HG03457 (cell line): ENCODE results near the gene SSPN.

Experiments
- ATAC-seq: cut with Tn5 transposase; IDR thresholded peaks from one replicate; pipeline ENCODE4 v1.9.1; 2021; ENCODE audit warnings: moderate number of reproducible peaks; ENCODE audit not compliant: unreplicated experiment

Gene SSPN

GRCh38 chr12:26195250-26195640, at the start of gene SSPN:
Gene SSPN, plus strand, starts transcription at chr12:26195573. Its CDS starts 100 bp downstream, at chr12:26195673.
- no peak for ATAC-seq

GRCh38 chr12:26148291-26148690, 47.1 kb upstream of the SSPN start:
- ATAC-seq: no peak

- no peak for ATAC-seq
Measured at GRCh38 chr12:26149968-26150500, 45.3 kb upstream of the SSPN start.

GRCh38 chr12:26150736-26151450, 44.5 kb upstream of the SSPN start:
- no peak for ATAC-seq

GRCh38 chr12:26152507-26153102, 42.8 kb upstream of the SSPN start:
- no peak for ATAC-seq

GRCh38 chr12:26153421-26154154, 41.8 kb upstream of the SSPN start:
- no peak for ATAC-seq

- ATAC-seq: peak; percentile 83
Measured at GRCh38 chr12:26156201-26156871, 39.0 kb upstream of the SSPN start.

GRCh38 chr12:26157001-26157400, 38.4 kb upstream of the SSPN start:
- ATAC-seq: peak; percentile 25

GRCh38 chr12:26158078-26158764, 37.2 kb upstream of the SSPN start:
- ATAC-seq: no peak

- ATAC-seq: no peak
Measured at GRCh38 chr12:26162174-26162573, 33.2 kb upstream of the SSPN start.

GRCh38 chr12:26162905-26163304, 32.5 kb upstream of the SSPN start:
- peak; percentile 69 for ATAC-seq

- ATAC-seq: no peak
Measured at GRCh38 chr12:26164118-26164517, 31.3 kb upstream of the SSPN start.

GRCh38 chr12:26172013-26172412, 23.4 kb upstream of the SSPN start:
- no peak for ATAC-seq

GRCh38 chr12:26172539-26172938, 22.8 kb upstream of the SSPN start:
- ATAC-seq: no peak

- ATAC-seq: no peak
Measured at GRCh38 chr12:26172946-26173552, 22.3 kb upstream of the SSPN start.

GRCh38 chr12:26176725-26177124, 18.6 kb upstream of the SSPN start:
- no peak for ATAC-seq

GRCh38 chr12:26177283-26177682, 18.1 kb upstream of the SSPN start:
- no peak for ATAC-seq

- ATAC-seq: no peak
Measured at GRCh38 chr12:26179826-26180225, 15.5 kb upstream of the SSPN start.

GRCh38 chr12:26182377-26182776, 13.0 kb upstream of the SSPN start:
- no peak for ATAC-seq
